Measurements from ENCODE around the gene SLC26A3. TPM values are rescaled to one million over a fixed set of nuclear protein-coding genes. Genes with fewer than 3 reads are reported as not detected.

The SLC26A3 gene
- total RNA-seq, 1 donor = not detected

DNA sequence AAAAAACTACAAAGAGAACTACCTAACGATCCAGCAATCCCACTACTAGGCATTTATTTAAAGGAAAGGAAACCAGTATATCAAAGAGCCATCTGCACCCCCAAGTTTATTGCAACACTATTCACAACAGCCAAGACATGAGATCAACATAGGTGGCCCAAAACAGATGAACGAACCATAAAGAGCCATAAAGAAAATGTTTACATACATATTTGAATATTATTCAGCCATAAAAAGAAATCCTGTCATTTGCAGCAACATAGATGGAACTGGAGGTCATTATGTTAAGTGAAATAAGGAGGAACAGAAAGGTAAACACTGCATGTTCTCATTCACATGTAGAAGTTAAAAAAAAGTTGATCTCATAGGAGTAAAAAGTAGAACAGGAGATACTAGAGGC, 15.6 kb upstream of the SLC26A3 start:
- no peak for DNase-seq (ENCODE audit: low read depth in 2 of 3, low spot score in 2 of 3)

GRCh38 chr7:107816011-107816566, 13.1 kb upstream of the SLC26A3 start:
- no peak for DNase-seq (ENCODE audit: low read depth in 2 of 3, low spot score in 2 of 3)

GRCh38 chr7:107815254-107815882, 12.3 kb upstream of the SLC26A3 start:
- no peak for DNase-seq (ENCODE audit: low read depth in 2 of 3, low spot score in 2 of 3)

DNA sequence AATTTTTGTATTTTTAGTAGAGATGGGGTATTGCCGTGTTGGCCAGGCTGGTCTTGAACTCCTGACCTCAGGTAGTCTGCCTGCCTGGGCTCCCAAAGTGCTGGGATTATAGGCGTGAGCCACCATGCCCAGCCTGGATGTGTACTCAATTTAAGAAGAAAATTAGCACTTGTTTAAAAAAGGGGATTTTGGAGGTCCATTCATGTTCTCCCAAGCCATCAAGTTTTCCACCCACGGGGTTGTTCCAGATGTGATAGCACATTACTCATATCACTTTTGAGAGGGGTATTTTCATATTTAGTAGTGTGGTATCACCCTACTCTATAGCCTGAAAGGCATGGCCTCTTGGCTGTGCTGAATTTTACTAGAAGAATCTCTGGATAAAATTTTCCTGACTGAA, 10.5 kb upstream of the SLC26A3 start:
- DNase-seq (ENCODE audit: low read depth in 2 of 3, low spot score in 2 of 3) = no peak

- DNase-seq (ENCODE audit: low read depth in 2 of 3, low spot score in 2 of 3) = no peak
Measured at GRCh38 chr7:107811934-107812333, 8.9 kb upstream of the SLC26A3 start.

DNA sequence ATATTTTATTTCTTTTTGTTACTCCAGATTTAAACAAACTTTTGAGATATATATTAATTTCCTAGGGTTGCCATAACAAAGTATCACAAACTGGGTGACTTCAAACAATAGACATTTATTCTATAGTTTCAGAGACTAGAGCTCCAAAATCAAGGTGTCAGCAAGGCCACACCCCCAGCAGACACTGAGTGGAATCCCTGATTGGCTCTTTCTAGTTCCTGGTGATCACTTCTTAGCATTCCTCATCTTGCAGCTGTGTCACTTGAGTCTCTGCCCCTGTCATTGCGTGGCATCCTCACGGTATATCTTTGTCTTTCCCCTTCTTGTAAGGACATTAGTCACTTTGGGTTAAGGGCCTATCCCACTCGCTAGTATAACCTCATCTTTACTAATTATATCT, 7.6 kb upstream of the SLC26A3 start:
- DNase-seq (ENCODE audit: low read depth in 2 of 3, low spot score in 2 of 3) = no peak

- no peak for DNase-seq (ENCODE audit: low read depth in 2 of 3, low spot score in 2 of 3)
Measured at GRCh38 chr7:107809179-107809578, 6.2 kb upstream of the SLC26A3 start.

DNA sequence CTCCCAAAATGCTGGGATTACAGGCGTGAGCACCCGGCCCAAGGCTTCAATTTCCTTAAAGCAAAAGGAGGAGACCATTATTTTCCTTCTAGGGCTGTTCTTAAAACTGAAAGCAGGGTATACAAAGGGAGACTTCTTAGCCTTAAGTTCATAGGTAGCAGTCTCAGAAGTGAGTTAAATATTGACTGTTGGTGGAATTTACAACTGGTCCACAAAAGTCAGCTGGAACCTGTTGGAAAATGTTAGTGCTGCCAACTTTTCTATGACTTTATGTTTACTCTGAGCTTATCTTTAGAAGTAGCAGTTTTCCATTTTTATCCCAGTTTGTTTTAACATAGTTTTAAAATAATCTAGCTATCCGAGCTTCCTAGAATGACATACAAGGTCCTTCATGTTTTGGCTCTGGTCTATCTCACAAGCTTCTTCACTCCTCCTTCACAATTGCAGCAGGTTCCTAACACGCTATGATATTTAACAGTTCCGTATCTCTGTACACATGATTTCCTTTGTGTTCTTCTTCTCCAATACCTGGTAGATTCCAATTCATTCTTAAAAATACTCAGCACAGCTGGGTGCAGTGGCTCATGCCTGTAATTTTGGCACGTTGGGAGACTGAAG, 3.3 kb downstream of the SLC26A3 start:
- no peak for DNase-seq (ENCODE audit: low read depth in 2 of 3, low spot score in 2 of 3)

GRCh38 chr7:107792364-107792763, 10.7 kb downstream of the SLC26A3 start:
- no peak for DNase-seq (ENCODE audit: low read depth in 2 of 3, low spot score in 2 of 3)

GRCh38 chr7:107789647-107790046, 13.4 kb downstream of the SLC26A3 start:
- DNase-seq (ENCODE audit: low read depth in 2 of 3, low spot score in 2 of 3) = no peak

DNA sequence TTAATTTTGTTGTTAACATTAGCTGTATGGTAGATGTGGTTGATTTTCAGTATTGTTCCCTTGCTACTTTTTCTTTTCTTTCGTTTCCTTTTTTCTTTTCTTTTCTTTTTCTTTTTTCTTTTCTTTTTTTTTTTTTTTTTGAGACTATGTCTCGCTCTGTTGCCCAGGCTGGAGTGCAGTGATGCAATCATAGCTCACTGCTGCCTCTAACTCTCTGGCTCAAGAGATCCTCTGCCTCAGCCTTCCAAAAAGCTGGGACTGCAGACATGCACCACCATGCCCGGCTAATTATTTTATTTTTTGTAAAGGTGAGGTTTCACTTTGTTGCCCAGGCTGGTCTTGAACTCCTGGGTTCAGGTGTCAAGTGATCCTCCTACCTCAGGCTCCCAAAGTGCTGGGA, 14.4 kb downstream of the SLC26A3 start:
- no peak for DNase-seq (ENCODE audit: low read depth in 2 of 3, low spot score in 2 of 3)

- no peak for DNase-seq (ENCODE audit: low read depth in 2 of 3, low spot score in 2 of 3)
Measured at GRCh38 chr7:107788216-107788615, 14.8 kb downstream of the SLC26A3 start.

- DNase-seq (ENCODE audit: low read depth in 2 of 3, low spot score in 2 of 3) = no peak
Measured at GRCh38 chr7:107785926-107786325, 17.1 kb downstream of the SLC26A3 start.

GRCh38 chr7:107785170-107785569, 17.9 kb downstream of the SLC26A3 start:
- DNase-seq (ENCODE audit: low read depth in 2 of 3, low spot score in 2 of 3) = no peak

DNA sequence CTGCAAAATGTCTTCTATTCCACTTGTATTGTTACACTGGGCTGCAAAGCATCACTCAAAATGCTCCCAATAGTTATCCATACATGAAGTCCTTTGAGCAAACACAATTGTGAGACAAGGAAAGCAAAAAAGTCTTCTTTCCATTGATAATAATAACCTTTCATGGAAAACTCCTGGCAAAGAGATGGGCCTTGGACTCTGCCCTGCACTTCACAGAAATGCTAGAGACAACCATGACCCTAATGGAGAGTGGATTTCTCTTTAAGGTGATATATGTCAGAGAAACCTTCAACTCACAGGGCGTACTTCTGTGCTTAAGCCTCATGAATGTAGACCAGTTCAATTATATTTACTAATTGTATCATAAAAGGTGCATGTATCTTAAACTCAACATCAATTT, 19.4 kb downstream of the SLC26A3 start:
- no peak for DNase-seq (ENCODE audit: low read depth in 2 of 3, low spot score in 2 of 3)

DNA sequence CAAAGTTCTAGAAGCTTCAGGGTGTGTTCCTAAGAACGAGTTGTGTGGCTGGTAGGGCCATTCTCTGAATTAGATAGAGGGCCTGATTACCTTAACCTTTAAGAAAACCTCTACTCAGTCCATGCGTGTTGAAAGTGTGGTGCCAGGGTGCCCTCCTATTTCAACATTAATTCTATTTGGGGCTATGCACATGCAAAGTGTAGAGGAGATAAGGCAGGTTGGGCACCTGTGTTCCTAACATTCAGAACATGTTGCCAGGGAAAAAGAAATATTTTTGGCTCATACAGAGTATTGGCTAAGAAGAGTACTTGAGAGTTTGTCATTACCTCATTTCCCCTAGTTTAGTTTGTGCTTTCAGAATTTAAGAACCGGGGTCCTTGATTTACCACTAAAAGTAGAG, 20.6 kb downstream of the SLC26A3 start:
- DNase-seq (ENCODE audit: low read depth in 2 of 3, low spot score in 2 of 3) = no peak

DNA sequence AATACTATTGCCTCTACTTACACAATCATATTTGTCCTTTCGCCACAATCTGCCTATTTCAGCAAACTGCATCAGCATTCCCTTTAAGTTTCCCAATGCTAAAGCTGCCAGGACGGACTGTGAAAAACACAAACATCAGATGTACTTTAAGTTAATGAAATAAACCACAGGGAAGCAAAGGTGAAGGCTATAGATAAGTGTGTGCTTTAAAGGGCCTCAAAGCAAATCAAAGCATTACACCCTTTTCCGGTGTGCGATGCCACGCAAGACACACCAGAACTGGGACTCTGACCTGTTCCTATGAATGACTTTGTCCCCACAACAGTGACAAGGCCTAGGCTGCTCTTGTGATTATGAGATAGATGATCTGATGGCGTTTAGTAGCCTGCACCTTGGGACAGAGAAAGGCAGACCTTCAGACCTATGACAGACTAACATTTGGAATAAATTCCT, 23.4 kb downstream of the SLC26A3 start:
- peak in 1 of 3 donors; percentile 3 for DNase-seq (ENCODE audit: low read depth in 2 of 3, low spot score in 2 of 3)

- DNase-seq (ENCODE audit: low read depth in 2 of 3, low spot score in 2 of 3) = no peak
Measured at GRCh38 chr7:107778283-107778682, 24.7 kb downstream of the SLC26A3 start.

DNA sequence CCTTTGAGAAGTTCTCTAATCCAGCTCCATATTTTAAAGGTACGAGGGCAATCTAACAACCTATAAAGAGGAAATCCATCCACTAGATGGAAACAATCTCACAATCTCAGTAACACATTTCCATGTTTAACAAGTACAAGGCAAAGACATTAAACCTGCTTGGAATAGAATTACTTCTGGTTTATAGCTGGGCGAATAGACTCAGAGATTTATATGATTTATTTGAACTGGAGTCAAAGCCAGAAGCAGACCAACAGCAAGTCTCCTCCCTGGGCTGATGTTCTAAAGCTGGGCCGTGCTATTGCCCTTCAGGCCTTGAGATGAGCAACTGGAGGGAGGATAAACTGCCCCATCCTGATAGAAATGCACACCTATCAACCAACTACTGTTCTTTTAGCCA, 25.3 kb downstream of the SLC26A3 start:
- no peak for DNase-seq (ENCODE audit: low read depth in 2 of 3, low spot score in 2 of 3)

GRCh38 chr7:107773027-107773426, 30.0 kb downstream of the SLC26A3 start:
- DNase-seq (ENCODE audit: low read depth in 2 of 3, low spot score in 2 of 3) = no peak

GRCh38 chr7:107768263-107768662, 34.8 kb downstream of the SLC26A3 start:
- no peak for DNase-seq (ENCODE audit: low read depth in 2 of 3, low spot score in 2 of 3)

GRCh38 chr7:107767391-107767790, 35.6 kb downstream of the SLC26A3 start:
- DNase-seq (ENCODE audit: low read depth in 2 of 3, low spot score in 2 of 3) = no peak

All from hematopoietic multipotent progenitor cell (in vitro differentiated cells).